ENCODE measurements around the gene CYP46A1.

DNA sequence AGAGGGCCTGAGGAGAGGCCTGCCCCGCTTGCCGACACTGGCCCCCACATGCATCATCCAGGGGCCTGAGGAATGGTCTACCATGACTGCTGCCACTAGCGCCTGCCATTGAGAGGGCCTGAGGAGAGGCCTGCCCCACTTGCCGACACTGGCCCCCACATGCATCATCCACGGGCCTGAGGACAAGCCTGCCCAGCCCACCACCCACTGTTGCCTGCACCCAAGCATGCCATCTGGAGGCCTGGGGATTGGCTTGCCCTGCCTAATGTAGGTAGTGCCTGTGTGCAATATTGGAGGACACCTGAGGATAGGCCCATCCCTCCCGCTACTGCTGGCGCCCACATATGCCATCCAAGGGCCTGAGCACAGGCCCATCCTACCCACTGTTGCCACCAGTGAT is 24.4 kb downstream of the CYP46A1 start:
- TF ChIP-seq POLR2AphosphoS2 (conservative IDR thresholded peaks at IDR 0.05; ENCODE audit: low read length), result no peak
- TF ChIP-seq, protein P1, sequence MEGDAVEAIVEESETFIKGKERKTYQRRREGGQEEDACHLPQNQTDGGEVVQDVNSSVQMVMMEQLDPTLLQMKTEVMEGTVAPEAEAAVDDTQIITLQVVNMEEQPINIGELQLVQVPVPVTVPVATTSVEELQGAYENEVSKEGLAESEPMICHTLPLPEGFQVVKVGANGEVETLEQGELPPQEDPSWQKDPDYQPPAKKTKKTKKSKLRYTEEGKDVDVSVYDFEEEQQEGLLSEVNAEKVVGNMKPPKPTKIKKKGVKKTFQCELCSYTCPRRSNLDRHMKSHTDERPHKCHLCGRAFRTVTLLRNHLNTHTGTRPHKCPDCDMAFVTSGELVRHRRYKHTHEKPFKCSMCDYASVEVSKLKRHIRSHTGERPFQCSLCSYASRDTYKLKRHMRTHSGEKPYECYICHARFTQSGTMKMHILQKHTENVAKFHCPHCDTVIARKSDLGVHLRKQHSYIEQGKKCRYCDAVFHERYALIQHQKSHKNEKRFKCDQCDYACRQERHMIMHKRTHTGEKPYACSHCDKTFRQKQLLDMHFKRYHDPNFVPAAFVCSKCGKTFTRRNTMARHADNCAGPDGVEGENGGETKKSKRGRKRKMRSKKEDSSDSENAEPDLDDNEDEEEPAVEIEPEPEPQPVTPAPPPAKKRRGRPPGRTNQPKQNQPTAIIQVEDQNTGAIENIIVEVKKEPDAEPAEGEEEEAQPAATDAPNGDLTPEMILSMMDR (IDR thresholded peaks at IDR 0.05), result no peak
- TF ChIP-seq GATA3 (IDR thresholded peaks at IDR 0.05; ENCODE audit: borderline replicate concordance), result no peak
